IMR-90 (cell line): ENCODE measurements around the gene NPHP4.

ENCODE experiments used
- BHLHE40 ChIP-seq: fragments of 150-350 bp; IDR thresholded peaks from 2 replicates; pipeline ENCODE4 v1.6.1; 2016; ENCODE audit warnings: mild to moderate bottlenecking, low read depth, low read length
- CEBPB ChIP-seq: IDR thresholded peaks from 2 replicates; pipeline ENCODE4 v1.6.1; 2012; ENCODE audit warnings: low read depth, low read length, improper control_type of control experiment
- CHD1 ChIP-seq: IDR thresholded peaks from 2 replicates; pipeline ENCODE4 v1.6.1; 2012; ENCODE audit warnings: low read depth, low read length, improper control_type of control experiment
- FOS ChIP-seq: fragments of 150-350 bp; IDR thresholded peaks from 2 replicates; pipeline ENCODE4 v1.6.1; 2016; ENCODE audit warnings: low read depth, low read length
- MAFK ChIP-seq: IDR thresholded peaks from 2 replicates; pipeline ENCODE4 v1.6.1; 2012; ENCODE audit warnings: low read depth, low read length, improper control_type of control experiment
- MAZ ChIP-seq: IDR thresholded peaks from 2 replicates; pipeline ENCODE4 v1.6.1; 2012; ENCODE audit warnings: low read depth, mild to moderate bottlenecking, low read length, improper control_type of control experiment, moderate library complexity, borderline replicate concordance
- MXI1 ChIP-seq: IDR thresholded peaks from 2 replicates; pipeline ENCODE4 v1.6.1; 2012; ENCODE audit warnings: low read depth, mild to moderate bottlenecking, low read length, moderate library complexity, borderline replicate concordance
- NFE2L2 ChIP-seq: fragments of 150-350 bp; IDR thresholded peaks from 2 replicates; pipeline ENCODE4 v1.6.1; 2016; ENCODE audit warnings: low read depth, mild to moderate bottlenecking, low read length
- POLR2A ChIP-seq: IDR thresholded peaks from 2 replicates; pipeline ENCODE4 v1.6.1; 2012; ENCODE audit warnings: mild to moderate bottlenecking, low read depth, low read length
- RAD21 ChIP-seq: IDR thresholded peaks from 2 replicates; pipeline ENCODE4 v1.6.1; 2012; ENCODE audit warnings: low read length, improper control_type of control experiment
- RCOR1 ChIP-seq: IDR thresholded peaks from 2 replicates; pipeline ENCODE4 v1.6.1; 2012; ENCODE audit warnings: mild to moderate bottlenecking, low read length, improper control_type of control experiment; ENCODE audit not compliant: insufficient replicate concordance
- SMC3 ChIP-seq: fragments of 150-350 bp; IDR thresholded peaks from 2 replicates; pipeline ENCODE4 v1.6.1; 2016; ENCODE audit warnings: low read depth, mild to moderate bottlenecking, antibody characterized with exemption, low read length, moderate library complexity
- TF ChIP-seq, protein P1 (sequence below): conservative IDR thresholded peaks from 2 replicates; pipeline ENCODE4 v1.5.1; 2012; ENCODE audit warnings: mild to moderate bottlenecking, low read depth, low read length, improper control_type of control experiment
- TF ChIP-seq, protein P2 (sequence below): fragments of 150-350 bp; IDR thresholded peaks from 2 replicates; pipeline ENCODE4 v1.6.1; 2017; ENCODE audit warnings: mild to moderate bottlenecking, antibody characterized with exemption, low read length, low read depth

DNA sequence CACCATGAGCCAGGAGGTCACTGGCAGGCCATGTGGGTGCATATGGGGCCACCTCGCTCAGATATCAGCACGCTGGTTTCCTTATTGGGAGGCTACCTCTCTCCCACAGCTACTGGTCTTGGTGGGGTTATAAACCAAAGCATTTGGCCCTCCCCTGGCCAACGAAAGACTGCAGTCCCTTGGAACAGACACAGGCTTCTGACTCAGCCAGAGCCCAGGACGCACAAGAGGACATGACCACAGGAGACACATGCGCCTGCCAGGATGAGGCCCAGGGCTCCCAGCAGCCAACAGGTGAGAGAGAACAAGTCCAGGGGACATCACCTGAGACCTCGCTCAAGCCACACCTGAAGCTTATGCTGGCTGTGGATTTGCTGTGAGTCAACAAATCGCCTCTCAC, 13.8 kb downstream of the NPHP4 start:
- TF ChIP-seq, protein P1, sequence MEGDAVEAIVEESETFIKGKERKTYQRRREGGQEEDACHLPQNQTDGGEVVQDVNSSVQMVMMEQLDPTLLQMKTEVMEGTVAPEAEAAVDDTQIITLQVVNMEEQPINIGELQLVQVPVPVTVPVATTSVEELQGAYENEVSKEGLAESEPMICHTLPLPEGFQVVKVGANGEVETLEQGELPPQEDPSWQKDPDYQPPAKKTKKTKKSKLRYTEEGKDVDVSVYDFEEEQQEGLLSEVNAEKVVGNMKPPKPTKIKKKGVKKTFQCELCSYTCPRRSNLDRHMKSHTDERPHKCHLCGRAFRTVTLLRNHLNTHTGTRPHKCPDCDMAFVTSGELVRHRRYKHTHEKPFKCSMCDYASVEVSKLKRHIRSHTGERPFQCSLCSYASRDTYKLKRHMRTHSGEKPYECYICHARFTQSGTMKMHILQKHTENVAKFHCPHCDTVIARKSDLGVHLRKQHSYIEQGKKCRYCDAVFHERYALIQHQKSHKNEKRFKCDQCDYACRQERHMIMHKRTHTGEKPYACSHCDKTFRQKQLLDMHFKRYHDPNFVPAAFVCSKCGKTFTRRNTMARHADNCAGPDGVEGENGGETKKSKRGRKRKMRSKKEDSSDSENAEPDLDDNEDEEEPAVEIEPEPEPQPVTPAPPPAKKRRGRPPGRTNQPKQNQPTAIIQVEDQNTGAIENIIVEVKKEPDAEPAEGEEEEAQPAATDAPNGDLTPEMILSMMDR, result no peak
- TF ChIP-seq MAFK, result no peak
- no peak for TF ChIP-seq RAD21
- no peak for TF ChIP-seq POLR2A
- TF ChIP-seq SMC3, result no peak
- TF ChIP-seq FOS, result no peak
- no peak for TF ChIP-seq CEBPB
- TF ChIP-seq, protein P2, sequence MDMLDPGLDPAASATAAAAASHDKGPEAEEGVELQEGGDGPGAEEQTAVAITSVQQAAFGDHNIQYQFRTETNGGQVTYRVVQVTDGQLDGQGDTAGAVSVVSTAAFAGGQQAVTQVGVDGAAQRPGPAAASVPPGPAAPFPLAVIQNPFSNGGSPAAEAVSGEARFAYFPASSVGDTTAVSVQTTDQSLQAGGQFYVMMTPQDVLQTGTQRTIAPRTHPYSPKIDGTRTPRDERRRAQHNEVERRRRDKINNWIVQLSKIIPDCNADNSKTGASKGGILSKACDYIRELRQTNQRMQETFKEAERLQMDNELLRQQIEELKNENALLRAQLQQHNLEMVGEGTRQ, result no peak
- TF ChIP-seq BHLHE40, result no peak
- TF ChIP-seq RCOR1, result no peak
- TF ChIP-seq MAZ, result no peak
- no peak for TF ChIP-seq MXI1
- TF ChIP-seq NFE2L2, result no peak
- TF ChIP-seq CHD1, result no peak
